ENCODE results near the gene KIF1B.

GRCh38 chr1:10171105-10171767, 39.1 kb upstream of the KIF1B start:
- TF ChIP-seq CTCF (IDR thresholded peaks at IDR 0.05) (no peak), POLR2A (IDR thresholded peaks at IDR 0.05) (no peak), POLR2AphosphoS5 (IDR thresholded peaks at IDR 0.05) (no peak)

Data from upper lobe of left lung (tissue), 4 donors.